Esophagus muscularis mucosa (tissue), 3 donors: ENCODE measurements around the gene GNB1.

Experiments
- EP300 ChIP-seq: sonication (generic); formaldehyde crosslinking; IDR thresholded peaks from one replicate; pipeline ENCODE4 v1.6.1; 2017; ENCODE audit warnings: antibody characterized with exemption
- TF ChIP-seq, protein P1 (sequence below), 3 experiments: fragments of 200-600 bp in 2 of 3; fragments of 450-650 bp in 1 of 3; sonication (generic) in 2 of 3; IDR thresholded peaks; one replicate each; pipeline ENCODE4 v1.5.1; 2017 to 2019; ENCODE audit warnings: antibody characterized with exemption in 3 of 3, mild to moderate bottlenecking in 2 of 3, moderate library complexity in 1 of 3

DNA sequence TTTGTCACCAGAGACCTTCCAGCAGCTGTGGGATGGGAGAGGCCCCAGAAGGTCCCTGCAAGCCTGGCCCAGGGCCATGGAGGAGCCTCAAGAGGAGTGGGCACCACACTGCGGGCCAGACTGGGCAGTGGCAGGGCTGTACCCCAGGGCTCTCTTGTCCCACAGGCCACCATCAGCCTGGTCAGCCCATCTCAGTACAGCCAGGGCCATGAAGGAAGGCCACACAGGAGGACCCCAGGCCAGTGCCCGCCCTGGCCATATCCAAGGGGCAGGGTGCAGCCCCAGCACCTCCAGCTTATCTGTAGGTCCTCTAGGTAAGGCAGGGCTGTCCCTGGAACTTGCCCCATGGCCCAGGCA, 3.1 kb upstream of the GNB1 start:
- TF ChIP-seq, protein P1, sequence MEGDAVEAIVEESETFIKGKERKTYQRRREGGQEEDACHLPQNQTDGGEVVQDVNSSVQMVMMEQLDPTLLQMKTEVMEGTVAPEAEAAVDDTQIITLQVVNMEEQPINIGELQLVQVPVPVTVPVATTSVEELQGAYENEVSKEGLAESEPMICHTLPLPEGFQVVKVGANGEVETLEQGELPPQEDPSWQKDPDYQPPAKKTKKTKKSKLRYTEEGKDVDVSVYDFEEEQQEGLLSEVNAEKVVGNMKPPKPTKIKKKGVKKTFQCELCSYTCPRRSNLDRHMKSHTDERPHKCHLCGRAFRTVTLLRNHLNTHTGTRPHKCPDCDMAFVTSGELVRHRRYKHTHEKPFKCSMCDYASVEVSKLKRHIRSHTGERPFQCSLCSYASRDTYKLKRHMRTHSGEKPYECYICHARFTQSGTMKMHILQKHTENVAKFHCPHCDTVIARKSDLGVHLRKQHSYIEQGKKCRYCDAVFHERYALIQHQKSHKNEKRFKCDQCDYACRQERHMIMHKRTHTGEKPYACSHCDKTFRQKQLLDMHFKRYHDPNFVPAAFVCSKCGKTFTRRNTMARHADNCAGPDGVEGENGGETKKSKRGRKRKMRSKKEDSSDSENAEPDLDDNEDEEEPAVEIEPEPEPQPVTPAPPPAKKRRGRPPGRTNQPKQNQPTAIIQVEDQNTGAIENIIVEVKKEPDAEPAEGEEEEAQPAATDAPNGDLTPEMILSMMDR (IDR thresholded peaks at IDR 0.05): no peak
- TF ChIP-seq EP300: no peak
